CD4-positive, alpha-beta T cell treated with Interleukin-21 for 1 hour (primary cell): ENCODE data around the gene TANGO6.

Experiments used
- DNase-seq: peaks from one replicate; pipeline ENCODE4 v3.0.0-alpha.2; 2020

Gene TANGO6

GRCh38 chr16:68915589-68915988 lies 72.3 kb downstream of the TANGO6 start:
- no peak for DNase-seq

GRCh38 chr16:68917541-68917940 lies 74.2 kb downstream of the TANGO6 start:
- no peak for DNase-seq

- DNase-seq = no peak
These were observed 77.0 kb downstream of the TANGO6 start for GRCh38 chr16:68920349-68920748.

- DNase-seq = no peak
These were observed 78.3 kb downstream of the TANGO6 start for GRCh38 chr16:68921637-68922036.

- DNase-seq = no peak
These were observed 79.8 kb downstream of the TANGO6 start for GRCh38 chr16:68923116-68923515.

- no peak for DNase-seq
These were observed 83.7 kb downstream of the TANGO6 start for GRCh38 chr16:68927018-68927417.

- no peak for DNase-seq
These were observed 87.9 kb downstream of the TANGO6 start for GRCh38 chr16:68931196-68931595.

- no peak for DNase-seq
These were observed 91.1 kb downstream of the TANGO6 start for GRCh38 chr16:68934402-68934801.

GRCh38 chr16:68935008-68935407 lies 91.7 kb downstream of the TANGO6 start:
- DNase-seq = no peak

GRCh38 chr16:68936736-68937631 lies 93.7 kb downstream of the TANGO6 start:
- DNase-seq = no peak

GRCh38 chr16:68939692-68940320 lies 96.5 kb downstream of the TANGO6 start:
- no peak for DNase-seq

GRCh38 chr16:68940816-68941215 lies 97.5 kb downstream of the TANGO6 start:
- DNase-seq = no peak

- DNase-seq = no peak
These were observed 100.6 kb downstream of the TANGO6 start for GRCh38 chr16:68943961-68944360.

GRCh38 chr16:68948230-68948910 lies 105.0 kb downstream of the TANGO6 start:
- DNase-seq = no peak

- DNase-seq = no peak
These were observed 108.9 kb downstream of the TANGO6 start for GRCh38 chr16:68951991-68952877.

GRCh38 chr16:68954911-68955635 lies 111.7 kb downstream of the TANGO6 start:
- no peak for DNase-seq

GRCh38 chr16:68960910-68961309 lies 117.6 kb downstream of the TANGO6 start:
- no peak for DNase-seq

GRCh38 chr16:68961778-68962402 lies 118.6 kb downstream of the TANGO6 start:
- no peak for DNase-seq

GRCh38 chr16:68969338-68969737 lies 126.0 kb downstream of the TANGO6 start:
- DNase-seq = no peak

- DNase-seq = no peak
These were observed 128.7 kb downstream of the TANGO6 start for GRCh38 chr16:68972013-68972412.

GRCh38 chr16:68972720-68973119 lies 129.4 kb downstream of the TANGO6 start:
- no peak for DNase-seq
